ENCODE results near the gene CNTNAP2.

The CNTNAP2 gene

DNA sequence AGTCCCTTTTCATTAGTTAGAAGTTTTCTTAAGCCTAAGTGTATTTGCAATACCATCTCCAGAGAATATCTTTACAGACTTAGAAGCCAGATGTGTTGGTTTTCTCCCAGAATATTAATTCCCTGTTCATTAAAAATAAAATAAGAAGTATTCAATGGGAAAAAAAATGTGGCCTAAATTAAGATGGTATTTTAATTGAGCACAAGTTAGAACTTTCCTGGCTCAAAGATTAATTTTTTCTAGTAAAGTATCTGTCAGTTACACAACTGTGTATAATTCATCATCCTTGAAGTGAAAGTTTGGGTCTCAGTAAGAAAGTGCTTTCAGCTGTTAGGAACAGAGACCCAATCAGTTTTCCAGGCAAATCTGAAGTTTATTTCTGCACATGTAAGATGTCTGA, 1294.5 kb downstream of the CNTNAP2 start:
- DNase-seq (ENCODE audit: low spot score) = no peak

DNA sequence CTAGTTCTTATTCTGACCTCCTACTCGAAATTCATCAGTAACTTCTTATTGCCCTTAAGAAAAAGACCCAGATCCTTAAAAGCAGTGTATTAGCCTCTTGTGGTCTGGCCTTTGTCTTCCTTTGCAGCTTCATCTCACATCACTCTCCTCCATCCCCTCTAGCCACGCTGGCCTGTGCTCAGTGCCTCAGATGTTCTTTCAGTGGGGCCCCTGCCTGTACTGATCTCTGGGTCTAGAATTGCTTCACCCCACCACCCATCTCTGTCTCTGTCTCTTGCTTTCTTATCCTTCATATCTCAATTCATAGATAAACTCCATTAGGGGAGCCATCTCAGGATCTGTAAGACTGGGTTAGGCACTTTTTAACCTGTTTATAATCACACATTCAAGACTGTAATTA, 1295.5 kb downstream of the CNTNAP2 start:
- DNase-seq (ENCODE audit: low spot score) = no peak

DNA sequence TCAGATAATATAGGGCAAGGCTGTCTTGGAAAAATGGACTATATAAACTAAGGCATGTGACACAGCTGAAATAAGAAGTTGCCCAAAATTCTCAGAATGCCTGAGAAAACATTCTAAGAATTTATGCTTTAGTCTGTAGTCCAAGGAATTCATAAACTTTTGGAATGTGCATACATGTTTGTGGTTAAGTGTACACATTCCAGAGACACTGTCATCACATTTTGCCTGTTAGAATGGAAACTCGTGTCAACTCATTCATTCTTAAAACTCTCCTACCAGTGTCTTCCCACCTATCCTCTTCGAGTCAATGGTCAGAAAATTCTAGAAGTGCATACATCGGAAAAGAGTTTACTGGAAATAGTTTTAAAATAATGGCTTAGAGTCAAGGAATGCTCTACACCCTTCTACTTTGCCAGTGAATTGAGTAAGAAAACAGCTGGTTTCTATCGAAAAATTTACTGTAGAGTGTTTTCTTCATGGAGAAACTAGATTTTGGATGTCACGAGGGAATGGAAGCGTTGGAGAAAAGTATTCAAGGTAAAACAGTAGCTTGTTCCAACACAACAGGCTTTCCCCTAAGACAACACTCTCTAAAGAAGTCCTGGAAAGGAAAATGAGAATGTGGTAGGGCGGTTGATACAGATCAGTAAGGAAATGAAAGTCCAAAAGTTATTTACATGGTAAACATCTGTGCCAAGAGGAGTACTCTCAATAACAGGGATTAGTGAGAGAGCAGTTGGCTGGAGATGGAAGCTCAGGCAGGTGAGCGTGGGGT, 1296.4 kb downstream of the CNTNAP2 start:
- DNase-seq (ENCODE audit: low spot score) = peak; percentile 64

- DNase-seq (ENCODE audit: low spot score) = no peak
These were observed 1296.9 kb downstream of the CNTNAP2 start for GRCh38 chr7:147413557-147413870.

GRCh38 chr7:147415991-147416390, 1299.4 kb downstream of the CNTNAP2 start:
- DNase-seq (ENCODE audit: low spot score) = no peak

DNA sequence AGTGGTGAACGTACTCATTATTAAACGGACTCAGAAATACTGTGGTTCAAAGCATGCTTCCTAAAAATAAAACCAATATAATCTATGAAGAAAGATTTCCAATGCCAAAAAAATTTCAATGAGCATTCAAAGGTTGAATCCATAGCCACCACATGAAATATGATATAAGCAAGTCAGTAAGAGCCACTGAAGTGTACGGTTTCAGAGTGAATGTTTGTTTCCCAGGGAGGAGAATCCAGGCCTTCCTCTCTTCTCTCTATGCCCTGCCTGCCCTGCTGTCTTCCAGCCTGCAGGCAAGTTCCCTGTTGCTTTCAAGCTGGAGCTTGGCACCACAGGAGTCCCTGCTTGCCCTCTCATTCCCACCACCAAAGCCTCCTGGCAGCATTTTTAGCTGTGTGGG, 1302.4 kb downstream of the CNTNAP2 start:
- DNase-seq (ENCODE audit: low spot score) = no peak

DNA sequence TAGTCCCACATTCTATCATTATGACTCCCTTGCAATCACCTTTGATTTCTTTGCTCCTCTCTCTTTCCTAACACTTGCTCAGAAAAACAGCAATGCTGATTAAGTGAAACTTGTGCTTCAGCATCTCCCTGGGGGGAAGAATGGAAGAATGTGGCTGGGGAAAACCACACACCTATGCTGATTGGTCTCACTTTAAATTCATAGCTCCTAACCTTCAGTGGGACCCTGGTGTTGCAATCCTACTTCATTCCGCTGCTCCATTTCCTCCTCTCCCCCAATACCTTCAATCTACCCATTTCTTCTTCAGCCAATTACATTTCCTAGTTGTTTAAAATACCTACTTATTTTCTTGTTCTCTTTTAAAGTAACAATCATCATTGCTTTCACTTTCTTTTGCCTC, 1307.3 kb downstream of the CNTNAP2 start:
- DNase-seq (ENCODE audit: low spot score) = no peak

DNA sequence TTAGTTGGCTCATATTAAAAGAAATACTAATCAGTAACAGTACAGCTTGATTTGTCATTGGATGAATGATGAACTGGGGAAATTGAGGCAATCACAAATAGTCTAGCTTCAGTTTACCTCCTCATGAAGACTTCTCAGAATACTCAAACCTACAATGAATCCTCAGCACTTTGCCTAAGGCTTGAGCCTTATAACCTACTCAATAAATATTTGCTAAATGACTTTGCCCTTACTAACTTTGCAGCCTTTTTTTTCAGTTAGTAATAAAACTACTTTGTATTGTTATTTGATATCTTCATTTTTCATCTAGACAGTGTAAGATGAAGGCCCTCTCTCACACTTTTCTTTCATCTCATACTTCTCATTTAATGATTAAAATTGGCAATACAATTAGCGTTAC, 1311.5 kb downstream of the CNTNAP2 start:
- no peak for DNase-seq (ENCODE audit: low spot score)

DNA sequence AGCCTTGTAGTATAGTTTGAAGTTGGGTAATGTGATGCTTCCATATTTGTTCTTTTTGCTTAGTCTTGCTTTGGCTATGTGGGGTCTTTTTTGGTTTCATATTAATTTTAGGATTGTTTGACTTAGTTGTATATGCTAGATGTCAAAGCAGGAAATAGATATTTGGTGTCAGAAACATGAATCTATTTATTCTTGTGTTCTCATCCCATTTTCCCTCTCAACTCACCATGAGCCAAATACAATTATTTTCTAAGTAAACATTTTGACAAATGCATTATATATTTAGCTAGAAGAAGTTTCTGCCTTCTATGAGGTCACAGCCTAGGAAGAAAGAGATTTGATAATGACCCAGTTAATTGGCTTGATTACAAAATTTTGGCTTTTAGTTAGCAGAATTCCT, 1313.4 kb downstream of the CNTNAP2 start:
- no peak for DNase-seq (ENCODE audit: low spot score)

DNA sequence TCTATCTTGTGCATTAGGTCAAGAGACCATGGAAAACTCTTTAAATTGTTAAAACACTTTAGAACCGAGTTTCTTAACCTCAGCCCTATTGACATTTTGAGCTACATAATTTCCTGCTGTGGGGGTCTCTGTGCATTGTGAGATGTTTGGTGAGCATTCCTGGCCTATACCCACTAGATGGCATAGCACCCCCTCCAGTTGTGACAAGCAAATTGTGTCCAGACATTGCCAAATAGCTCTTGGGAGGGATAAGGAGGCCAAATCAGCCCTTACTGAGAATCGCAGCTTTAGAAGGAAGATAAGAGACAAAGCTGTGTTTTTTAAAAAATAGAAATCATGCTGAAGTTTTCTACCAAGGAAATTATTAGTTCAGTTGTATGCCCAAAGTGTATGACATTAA, 1315.5 kb downstream of the CNTNAP2 start:
- DNase-seq (ENCODE audit: low spot score) = no peak

- no peak for DNase-seq (ENCODE audit: low spot score)
These were observed 1316.0 kb downstream of the CNTNAP2 start for GRCh38 chr7:147432576-147432975.

DNA sequence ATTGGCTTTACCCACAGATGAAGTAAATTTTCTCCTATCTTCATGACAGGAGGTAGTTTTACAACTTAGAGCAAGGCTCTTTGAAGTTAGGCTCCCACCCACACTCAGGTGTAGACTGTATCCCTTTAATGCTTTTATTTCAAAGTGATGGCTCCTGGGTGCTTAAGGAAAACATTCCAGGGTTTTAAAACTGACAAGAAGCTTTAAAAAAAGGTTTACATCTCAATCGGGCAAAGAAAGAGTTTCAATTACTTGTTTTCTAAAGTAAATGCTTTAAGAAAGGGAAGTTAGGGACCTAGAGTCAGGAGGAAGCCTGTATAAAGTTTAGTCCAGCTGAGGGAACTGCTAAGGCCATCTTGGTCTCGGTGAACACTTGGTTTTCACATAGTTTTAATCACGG, 1320.1 kb downstream of the CNTNAP2 start:
- DNase-seq (ENCODE audit: low spot score) = no peak

DNA sequence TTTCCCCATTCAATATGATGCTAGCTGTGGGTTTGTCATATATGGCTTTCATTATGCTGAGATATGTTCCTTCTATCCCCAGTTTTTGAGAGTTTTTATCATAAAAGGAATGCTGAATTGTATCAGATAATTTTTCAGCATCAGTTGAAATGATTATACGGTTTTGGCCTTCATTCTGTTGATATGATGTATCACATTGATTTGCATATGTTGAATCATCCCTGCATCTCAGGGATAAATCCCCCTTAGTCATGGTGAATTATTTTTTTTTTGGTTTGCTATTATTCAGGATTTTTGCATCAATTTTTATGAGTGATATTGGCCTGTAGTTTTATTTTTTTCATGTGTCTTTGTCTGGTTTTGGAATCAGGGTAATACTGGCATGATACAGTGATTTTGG, 1321.6 kb downstream of the CNTNAP2 start:
- no peak for DNase-seq (ENCODE audit: low spot score)

GRCh38 chr7:147443942-147444341, 1327.3 kb downstream of the CNTNAP2 start:
- no peak for DNase-seq (ENCODE audit: low spot score)

DNA sequence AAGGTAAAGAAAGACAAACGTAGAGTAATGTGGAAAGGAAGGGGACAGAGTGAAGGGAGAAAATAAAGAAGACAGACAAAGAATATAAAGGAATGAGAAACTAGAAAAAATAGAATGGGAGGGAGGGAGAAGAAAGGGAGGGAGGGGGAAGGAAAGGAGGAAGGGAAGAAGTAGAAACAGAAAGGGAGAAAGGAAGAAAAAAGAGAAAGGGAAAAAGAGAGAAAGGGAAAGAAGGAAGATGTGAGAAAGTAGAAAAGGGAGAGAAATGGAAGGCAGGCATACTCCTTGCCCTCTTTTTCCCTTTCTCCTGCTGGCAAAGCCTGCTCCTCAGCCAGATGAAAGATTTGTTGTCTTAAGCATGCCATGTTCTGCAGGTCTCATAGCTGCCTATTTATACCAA, 1336.2 kb downstream of the CNTNAP2 start:
- no peak for DNase-seq (ENCODE audit: low spot score)

DNA sequence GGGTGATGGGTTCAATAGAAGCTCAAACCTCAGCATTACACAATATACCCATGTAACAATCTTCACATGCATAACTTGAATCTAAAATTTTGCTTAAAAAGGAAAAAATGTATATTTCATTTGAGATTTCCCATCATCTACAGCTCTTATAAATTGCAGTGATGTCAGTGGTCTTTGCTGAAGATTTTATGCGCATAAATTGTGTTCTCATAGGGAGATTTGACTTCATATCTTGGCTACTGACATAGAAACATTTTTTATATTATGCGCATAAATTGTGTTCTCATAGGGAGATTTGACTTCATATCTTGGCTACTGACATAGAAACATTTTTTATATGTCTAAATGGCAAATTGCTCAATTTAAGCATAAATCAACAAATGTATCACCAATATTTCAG, 1348.6 kb downstream of the CNTNAP2 start:
- no peak for DNase-seq (ENCODE audit: low spot score)

- DNase-seq (ENCODE audit: low spot score) = no peak
These were observed 1356.0 kb downstream of the CNTNAP2 start for GRCh38 chr7:147472556-147472955.

GRCh38 chr7:147474862-147475261, 1358.3 kb downstream of the CNTNAP2 start:
- no peak for DNase-seq (ENCODE audit: low spot score)

DNA sequence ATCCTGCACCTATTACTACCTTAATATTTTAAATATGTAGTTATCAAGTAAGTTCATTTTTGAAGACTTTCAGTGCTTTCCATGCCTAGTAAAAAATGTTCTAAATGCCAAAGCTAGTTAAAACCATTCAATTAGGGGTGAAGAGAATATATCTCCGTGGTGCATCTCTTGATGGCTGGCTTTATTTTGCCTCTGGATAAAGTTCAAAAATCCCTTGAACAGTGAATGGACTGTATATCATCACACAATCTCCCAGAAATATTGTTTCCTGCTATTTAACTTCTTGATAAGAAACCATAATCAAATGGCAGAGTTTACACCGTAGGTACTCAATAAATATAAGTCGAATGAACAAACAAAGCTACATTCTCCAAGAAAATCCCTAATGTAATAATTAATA, 1360.9 kb downstream of the CNTNAP2 start:
- DNase-seq (ENCODE audit: low spot score) = no peak

DNA sequence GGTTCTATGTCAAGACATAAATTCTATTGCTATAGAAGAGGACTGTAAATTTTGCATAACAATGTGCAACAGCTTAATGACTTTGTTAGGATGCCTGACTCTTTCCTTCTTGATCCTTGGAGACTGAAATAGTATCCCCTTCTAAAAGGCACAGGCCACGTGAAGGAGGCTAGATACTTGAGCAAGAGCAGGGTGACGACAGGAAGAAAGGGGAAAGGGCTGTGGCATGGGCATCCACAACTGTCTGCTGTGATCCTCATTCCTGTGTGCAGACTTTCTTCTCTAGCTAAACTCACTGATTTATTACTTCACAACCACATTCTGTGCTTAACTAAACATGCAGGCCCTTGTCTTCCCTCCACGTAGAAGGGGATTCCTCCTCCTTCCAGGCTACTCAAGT, 1362.2 kb downstream of the CNTNAP2 start:
- DNase-seq (ENCODE audit: low spot score) = no peak

- DNase-seq (ENCODE audit: low spot score) = peak; percentile 4
These were observed 1367.2 kb downstream of the CNTNAP2 start for GRCh38 chr7:147483634-147484292.

DNA sequence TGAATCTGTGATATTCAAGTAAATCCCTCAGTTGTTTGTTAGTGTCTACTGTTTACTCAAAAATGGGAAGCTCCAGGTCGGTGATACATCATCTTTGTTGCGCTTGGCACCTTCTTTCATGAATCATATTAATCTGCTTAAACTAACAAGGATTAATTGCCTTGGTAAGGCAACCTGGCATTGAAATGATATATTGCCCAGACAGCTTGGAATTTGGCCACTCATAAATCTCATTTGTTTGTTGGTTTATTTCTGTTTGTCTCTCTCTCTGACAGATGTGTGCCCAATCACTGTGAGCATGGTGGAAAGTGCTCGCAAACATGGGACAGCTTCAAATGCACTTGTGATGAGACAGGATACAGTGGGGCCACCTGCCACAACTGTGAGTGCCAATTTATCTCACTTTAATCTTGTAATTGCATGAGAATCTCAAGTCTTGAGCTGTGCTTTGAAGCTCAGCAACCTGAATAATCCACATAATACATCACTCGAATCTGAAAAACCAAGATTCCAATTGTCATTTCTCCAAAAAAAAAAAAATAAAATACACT, 1369.1 kb downstream of the CNTNAP2 start:
- no peak for DNase-seq (ENCODE audit: low spot score)

- no peak for DNase-seq (ENCODE audit: low spot score)
These were observed 1376.0 kb downstream of the CNTNAP2 start for GRCh38 chr7:147492606-147493005.

- no peak for DNase-seq (ENCODE audit: low spot score)
These were observed 1379.6 kb downstream of the CNTNAP2 start for GRCh38 chr7:147496209-147496608.

Measured in hepatic stellate cell (primary cell).